ENCODE data around the gene CGB3. TPM values are rescaled to one million over a fixed set of nuclear protein-coding genes. Genes with fewer than 3 reads are reported as not detected.

The CGB3 gene
- total RNA-seq, 1 donor from 2014 or later, result not detected

- peaks cover 51% of the 10 kb centered on the region for H3K36me3 ChIP-seq
- DNase-seq, result no peak
- H3K9me3 ChIP-seq (replicated peaks), result no peaks in the 10 kb centered on the region
- no peaks in the 10 kb centered on the region for H3K27me3 ChIP-seq (ENCODE audit: low read depth)
- H3K27ac ChIP-seq (replicated peaks), result peak overlapping the region; percentile 91
- no peak for TF ChIP-seq CTCF (IDR thresholded peaks at IDR 0.05; ENCODE audit: borderline replicate concordance)
- no peak overlapping the region for H3K4me3 ChIP-seq
- H3K4me1 ChIP-seq, result peaks cover 53% of the 10 kb centered on the region
- intact Hi-C loops (cut with micrococcal nuclease), result no loop called here
These were observed 35.3 kb downstream of the CGB3 start for GRCh38 chr19:48988860-48989259.

DNA sequence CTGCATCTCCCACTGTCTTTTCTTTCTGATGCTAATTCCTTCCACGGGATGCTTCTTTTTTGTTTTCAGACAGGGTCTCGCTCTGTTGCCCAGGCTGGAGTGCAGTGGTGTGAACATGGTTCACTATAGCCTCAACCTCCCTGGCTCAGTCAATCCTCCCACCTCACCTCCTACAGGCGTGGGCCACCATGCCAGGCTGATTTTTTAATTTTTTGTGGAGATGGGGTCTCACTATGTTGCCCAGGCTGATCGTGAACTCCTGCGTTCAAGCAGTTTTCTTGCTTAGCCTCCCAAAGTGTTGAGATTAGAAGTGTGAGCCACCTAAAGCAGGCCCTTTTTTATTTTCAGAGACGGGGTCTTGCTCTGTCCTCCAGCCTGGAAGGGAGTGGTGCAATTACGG lies 35.8 kb downstream of the CGB3 start:
- intact Hi-C loops (cut with micrococcal nuclease), result no loop called here
- peaks cover 57% of the 10 kb centered on the region for H3K36me3 ChIP-seq
- no peak for TF ChIP-seq CTCF (IDR thresholded peaks at IDR 0.05; ENCODE audit: borderline replicate concordance)
- no peaks in the 10 kb centered on the region for H3K27me3 ChIP-seq (ENCODE audit: low read depth)
- H3K4me3 ChIP-seq, result no peak overlapping the region
- H3K4me1 ChIP-seq, result peaks cover 54% of the 10 kb centered on the region
- H3K27ac ChIP-seq (replicated peaks), result peak overlapping the region; percentile 91
- no peaks in the 10 kb centered on the region for H3K9me3 ChIP-seq (replicated peaks)
- no peak for DNase-seq

DNA sequence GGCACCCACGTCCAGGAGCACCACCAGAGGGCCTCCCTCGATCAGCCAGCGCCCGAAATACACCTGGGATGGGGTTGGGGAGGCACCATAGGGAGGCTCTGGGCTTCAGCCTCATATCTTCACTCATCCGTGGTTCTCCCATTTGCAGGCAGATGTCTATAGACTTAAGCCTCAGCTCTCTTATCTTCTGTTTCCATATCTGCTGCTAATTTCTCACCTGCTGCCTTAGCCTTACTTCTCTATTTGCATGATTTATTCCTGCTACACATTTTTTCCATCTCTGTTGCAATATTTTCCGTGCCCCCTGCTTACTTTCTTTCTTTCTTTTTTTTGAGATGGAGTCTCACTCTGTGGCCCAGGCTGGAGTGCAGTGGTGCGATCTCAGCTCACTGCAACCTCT lies 36.8 kb downstream of the CGB3 start:
- DNase-seq, result no peak
- TF ChIP-seq CTCF (IDR thresholded peaks at IDR 0.05; ENCODE audit: borderline replicate concordance), result no peak
- Histone ChIP-seq H3K4me1 (peaks cover 48% of the 10 kb centered on the region), H3K9me3 (replicated peaks) (no peaks in the 10 kb centered on the region), H3K27me3 (ENCODE audit: low read depth) (no peaks in the 10 kb centered on the region), H3K27ac (replicated peaks) (peak overlapping the region; percentile 12), H3K36me3 (peaks cover 67% of the 10 kb centered on the region), H3K4me3 (no peak overlapping the region)
- intact Hi-C loops (cut with micrococcal nuclease), result no loop called here

GRCh38 chr19:48986211-48986610 lies 37.9 kb downstream of the CGB3 start:
- peaks cover 45% of the 10 kb centered on the region for H3K4me1 ChIP-seq
- intact Hi-C loops (cut with micrococcal nuclease), result no loop called here
- H3K4me3 ChIP-seq, result no peak overlapping the region
- peak overlapping the region; percentile 36 for H3K27ac ChIP-seq (replicated peaks)
- no peaks in the 10 kb centered on the region for H3K27me3 ChIP-seq (ENCODE audit: low read depth)
- H3K9me3 ChIP-seq (replicated peaks), result no peaks in the 10 kb centered on the region
- peaks cover 78% of the 10 kb centered on the region for H3K36me3 ChIP-seq
- TF ChIP-seq CTCF (IDR thresholded peaks at IDR 0.05; ENCODE audit: borderline replicate concordance), result no peak
- no peak for DNase-seq

DNA sequence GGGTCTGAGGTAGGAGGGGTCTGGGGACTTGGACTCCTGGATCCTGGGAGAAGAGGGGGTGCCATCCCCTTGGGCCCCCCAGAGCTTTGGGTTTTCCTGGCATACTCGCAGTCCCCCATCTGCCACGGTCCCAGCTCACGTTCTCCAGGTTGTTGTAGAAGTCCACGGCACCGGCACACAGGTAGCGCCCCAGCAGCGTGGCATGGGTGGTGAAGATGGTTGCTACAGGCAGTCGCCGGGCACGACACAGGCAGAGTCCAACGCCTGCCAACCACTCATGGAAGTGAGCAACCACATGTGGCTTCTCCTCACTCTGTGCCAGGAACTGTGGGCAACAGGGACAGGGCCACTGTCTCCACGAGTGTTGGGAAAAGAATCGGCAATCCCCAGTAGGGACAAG lies 38.4 kb downstream of the CGB3 start:
- H3K27me3 ChIP-seq (ENCODE audit: low read depth), result no peaks in the 10 kb centered on the region
- peaks cover 82% of the 10 kb centered on the region for H3K36me3 ChIP-seq
- H3K4me1 ChIP-seq, result peaks cover 40% of the 10 kb centered on the region
- H3K4me3 ChIP-seq, result no peak overlapping the region
- no peak for TF ChIP-seq CTCF (IDR thresholded peaks at IDR 0.05; ENCODE audit: borderline replicate concordance)
- no peaks in the 10 kb centered on the region for H3K9me3 ChIP-seq (replicated peaks)
- H3K27ac ChIP-seq (replicated peaks), result peak overlapping the region; percentile 36
- no peak for DNase-seq
- intact Hi-C loops (cut with micrococcal nuclease), result no loop called here

GRCh38 chr19:48982280-48982679 lies 41.9 kb downstream of the CGB3 start:
- no peak for DNase-seq
- no peaks in the 10 kb centered on the region for H3K27me3 ChIP-seq (ENCODE audit: low read depth)
- intact Hi-C loops (cut with micrococcal nuclease), result no loop called here
- H3K27ac ChIP-seq (replicated peaks), result peak overlapping the region; percentile 69
- peaks cover 77% of the 10 kb centered on the region for H3K36me3 ChIP-seq
- H3K9me3 ChIP-seq (replicated peaks), result no peaks in the 10 kb centered on the region
- peaks cover 41% of the 10 kb centered on the region for H3K4me1 ChIP-seq
- TF ChIP-seq CTCF (IDR thresholded peaks at IDR 0.05; ENCODE audit: borderline replicate concordance), result no peak
- H3K4me3 ChIP-seq, result no peak overlapping the region

All from left ventricle myocardium inferior (tissue), 1 donor.